ENCODE measurements around the gene KEL.

GRCh38 chr7:142910481-142910880 lies 51.7 kb downstream of the KEL start:
- TF ChIP-seq GATA3 (IDR thresholded peaks at IDR 0.05; ENCODE audit: low read depth, low read length) (no peak), GATA2 (IDR thresholded peaks at IDR 0.05; ENCODE audit: low read depth, low read length) (no peak)

Measured in SH-SY5Y (cell line).